Measurements from ENCODE around the gene IDNK.

- TF ChIP-seq POLR2AphosphoS5 (IDR thresholded peaks at IDR 0.05; ENCODE audit: low read depth, low read length): no peak
- no peak for TF ChIP-seq REST (IDR thresholded peaks at IDR 0.05; ENCODE audit: insufficient read depth in 1 of 2, low read depth in 2 of 2, low read length in 2 of 2)
- no peak for TF ChIP-seq TAF1 (IDR thresholded peaks at IDR 0.05; ENCODE audit: borderline replicate concordance, insufficient read depth, low read length)
- TF ChIP-seq SIN3A (IDR thresholded peaks at IDR 0.05; ENCODE audit: borderline replicate concordance, insufficient read depth, low read length): no peak
- no peak for TF ChIP-seq FOXP2 (optimal IDR thresholded peaks at IDR 0.05; ENCODE audit: borderline replicate concordance, extremely low read depth, extremely low read length, insufficient read depth)
Measured at GRCh38 chr9:83633676-83634075, 10.7 kb downstream of the IDNK start.

Measured in PFSK-1 (cell line).